H9 (cell line): ENCODE results near the gene AFAP1. TPM values are rescaled to one million over a fixed set of nuclear protein-coding genes. Genes with fewer than 3 reads are reported as not detected.

Experiments used
- DNase-seq: peaks from one replicate; pipeline ENCODE4 v3.0.0-alpha.2; 2017
- H2AFZ ChIP-seq: one replicate; pipeline ENCODE4 v1.6.1; 2013; ENCODE audit warnings: mild to moderate bottlenecking, low read length, control low read depth, moderate library complexity
- H2AK5ac ChIP-seq: 2 replicates; pipeline ENCODE4 v1.6.1; 2013; ENCODE audit warnings: low read length, control low read depth, mixed read lengths; ENCODE audit not compliant: insufficient read length
- H2BK120ac ChIP-seq: one replicate; pipeline ENCODE4 v1.6.1; 2013; ENCODE audit warnings: low read depth, mild to moderate bottlenecking, low read length, control low read depth, inconsistent platforms; ENCODE audit not compliant: poor library complexity, severe bottlenecking
- H2BK12ac ChIP-seq: 2 replicates; pipeline ENCODE4 v1.6.1; 2013; ENCODE audit warnings: low read length, control low read depth, mixed read lengths, low read depth; ENCODE audit not compliant: insufficient read length
- H2BK15ac ChIP-seq: 2 replicates; pipeline ENCODE4 v1.6.1; 2013; ENCODE audit warnings: low read depth, low read length, control low read depth
- H2BK20ac ChIP-seq: one replicate; pipeline ENCODE4 v1.6.1; 2013; ENCODE audit warnings: low read depth, mild to moderate bottlenecking, low read length, control low read depth, inconsistent platforms; ENCODE audit not compliant: poor library complexity, severe bottlenecking
- H2BK5ac ChIP-seq: 2 replicates; pipeline ENCODE4 v1.6.1; 2013; ENCODE audit warnings: low read length, control low read depth, mixed read lengths; ENCODE audit not compliant: insufficient read length
- H3K14ac ChIP-seq: 2 replicates; pipeline ENCODE4 v1.6.1; 2013; ENCODE audit warnings: low read length, control low read depth; ENCODE audit not compliant: insufficient read depth
- H3K18ac ChIP-seq: 2 replicates; pipeline ENCODE4 v1.6.1; 2013; ENCODE audit warnings: low read depth, mild to moderate bottlenecking, mixed read lengths, low read length, control low read depth; ENCODE audit not compliant: insufficient read length
- H3K23ac ChIP-seq: 2 replicates; pipeline ENCODE4 v1.6.1; 2013; ENCODE audit warnings: low read length, control low read depth, mixed read lengths, low read depth; ENCODE audit not compliant: insufficient read length
- H3K23me2 ChIP-seq: 2 replicates; pipeline ENCODE4 v1.6.1; 2013; ENCODE audit warnings: low read depth, mild to moderate bottlenecking, mixed read lengths, low read length, control low read depth; ENCODE audit not compliant: insufficient read length, poor library complexity, severe bottlenecking
- H3K27ac ChIP-seq: 2 replicates; pipeline ENCODE4 v1.5.1; 2013; ENCODE audit warnings: low read length, control low read depth, mixed read lengths, low read depth; ENCODE audit not compliant: insufficient read length
- H3K27me3 ChIP-seq: 2 replicates; pipeline ENCODE4 v1.6.1; 2013; ENCODE audit warnings: low read length, control low read depth, inconsistent platforms; ENCODE audit not compliant: insufficient read depth
- H3K4ac ChIP-seq: 2 replicates; pipeline ENCODE4 v1.6.1; 2013; ENCODE audit warnings: low read depth, mild to moderate bottlenecking, control low read depth, inconsistent platforms, low read length, moderate library complexity
- H3K4me1 ChIP-seq: 2 replicates; pipeline ENCODE4 v1.6.1; 2013; ENCODE audit warnings: low read length, control low read depth, inconsistent platforms; ENCODE audit not compliant: insufficient read depth
- H3K4me2 ChIP-seq: 2 replicates; pipeline ENCODE4 v1.6.1; 2013; ENCODE audit warnings: low read length, control low read depth, mixed read lengths; ENCODE audit not compliant: insufficient read length, insufficient read depth
- H3K56ac ChIP-seq: 2 replicates; pipeline ENCODE4 v1.6.1; 2013; ENCODE audit warnings: low read depth, mild to moderate bottlenecking, mixed read lengths, low read length, control low read depth; ENCODE audit not compliant: insufficient read length
- H3K79me1 ChIP-seq: 2 replicates; pipeline ENCODE4 v1.6.1; 2013; ENCODE audit warnings: low read depth, mild to moderate bottlenecking, moderate library complexity, low read length, control low read depth, inconsistent platforms; ENCODE audit not compliant: insufficient read depth, poor library complexity, severe bottlenecking
- H3K79me2 ChIP-seq: 2 replicates; pipeline ENCODE4 v1.6.1; 2013; ENCODE audit warnings: low read length, control low read depth, inconsistent platforms; ENCODE audit not compliant: insufficient read depth
- H3K9ac ChIP-seq: 2 replicates; pipeline ENCODE4 v1.6.1; 2013; ENCODE audit warnings: low read length, control low read depth, mixed read lengths; ENCODE audit not compliant: insufficient read length; ENCODE audit errors: extremely low read depth
- H3K9me3 ChIP-seq: one replicate; pipeline ENCODE4 v1.6.1; 2013; ENCODE audit warnings: low read depth, low read length, inconsistent platforms; ENCODE audit not compliant: control insufficient read depth
- H3T11ph ChIP-seq: one replicate; pipeline ENCODE4 v1.6.1; 2013; ENCODE audit warnings: mild to moderate bottlenecking, low read length, control low read depth, inconsistent platforms
- H4K20me1 ChIP-seq: one replicate; pipeline ENCODE4 v1.6.1; 2013; ENCODE audit not compliant: control insufficient read depth, insufficient read length, insufficient read depth
- H4K5ac ChIP-seq: 2 replicates; pipeline ENCODE4 v1.6.1; 2013; ENCODE audit warnings: low read depth, mild to moderate bottlenecking, mixed read lengths, low read length, control low read depth; ENCODE audit not compliant: insufficient read length
- H4K8ac ChIP-seq: replicated peaks from 2 replicates; pipeline ENCODE4 v1.6.1; 2013; ENCODE audit warnings: low read length, control low read depth, mixed read lengths, low read depth; ENCODE audit not compliant: insufficient read length
- H4K91ac ChIP-seq: 2 replicates; pipeline ENCODE4 v1.6.1; 2013; ENCODE audit warnings: low read depth, mild to moderate bottlenecking, moderate library complexity, mixed read lengths, low read length, control low read depth; ENCODE audit not compliant: insufficient read length
- H3K27ac Mint-ChIP-seq, 3 experiments: 2 replicates in 2 of 3; 3 replicates in 1 of 3; pipeline ENCODE4 v1.8.0; 2020 to 2021; ENCODE audit warnings: mixed read lengths in 3 of 3, mild to moderate bottlenecking in 1 of 3, moderate library complexity in 1 of 3
- H3K27me3 Mint-ChIP-seq: 2 replicates; pipeline ENCODE4 v1.8.0; 2021; ENCODE audit warnings: low read depth, mild to moderate bottlenecking, moderate library complexity, mixed read lengths
- H3K36me3 Mint-ChIP-seq, 3 experiments: 2 replicates in 2 of 3; 3 replicates in 1 of 3; pipeline ENCODE4 v1.8.0; 2020 to 2021; ENCODE audit warnings: low read depth in 3 of 3, mixed read lengths in 3 of 3; ENCODE audit not compliant: insufficient read depth in 1 of 3
- H3K4me1 Mint-ChIP-seq, 2 experiments: 2 replicates each; pipeline ENCODE4 v1.8.0; 2020; ENCODE audit warnings: mixed read lengths in 2 of 2
- H3K4me3 Mint-ChIP-seq, 2 experiments: 2 replicates in 1 of 2; 3 replicates in 1 of 2; pipeline ENCODE4 v1.8.0; 2020 to 2021; ENCODE audit warnings: mild to moderate bottlenecking in 2 of 2, mixed read lengths in 2 of 2, moderate library complexity in 1 of 2
- H3K9me3 Mint-ChIP-seq, 2 experiments: 2 replicates in 1 of 2; 3 replicates in 1 of 2; pipeline ENCODE4 v1.8.0; 2020; ENCODE audit warnings: mild to moderate bottlenecking in 2 of 2, mixed read lengths in 2 of 2, moderate library complexity in 1 of 2
- WGBS: extraction: QIAGEN DNeasy Blood & Tissue Kit; methylation state at CpG from one replicate; pipeline ENCODE4 v1.1.7; 2013; ENCODE audit warnings: missing lambda C conversion rate, low lambda C conversion rate, mixed read lengths; ENCODE audit not compliant: insufficient read length; ENCODE audit errors: extremely low coverage; 5-methylcytosine and 5-hydroxymethylcytosine counted together
- total RNA-seq: library from RNA; stranded (reverse); gene quantifications from 2 replicates; pipeline ENCODE4 v1.2.1, GENCODE V29; 2021
- TF ChIP-seq, protein P1 (sequence below): fragments of 200-600 bp; sonication (generic); conservative IDR thresholded peaks from 3 replicates; pipeline ENCODE4 v1.8.0; 2021; ENCODE audit warnings: antibody characterized with exemption, mild to moderate bottlenecking

Gene AFAP1
- total RNA-seq, 1 experiment from 2014 or later: 6.5 TPM

DNA sequence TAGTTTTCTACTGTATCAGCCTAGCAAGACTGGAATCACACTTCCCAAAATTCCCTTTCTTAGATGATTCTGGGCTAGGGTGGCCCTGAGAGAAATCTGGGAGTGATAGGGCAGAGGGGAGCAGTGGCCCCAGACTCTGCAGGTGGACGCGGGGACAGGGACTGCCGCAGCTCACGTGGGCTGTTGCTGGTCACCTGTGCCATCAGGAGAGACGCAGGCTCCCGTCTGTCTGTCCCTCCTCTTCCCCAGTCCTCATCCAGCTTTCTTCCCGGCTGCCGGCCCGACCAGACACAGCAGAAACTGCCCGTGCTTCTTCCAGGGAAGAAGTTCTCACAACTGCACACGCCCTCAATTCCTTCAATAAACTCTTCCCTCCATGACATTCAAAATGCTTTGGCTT is 86.4 kb downstream of the AFAP1 start:
- no peaks in the 10 kb centered on the region for H3K79me2 ChIP-seq
- Mint-ChIP-seq H3K36me3 (peaks cover 0 to 15% (median 6%) of the 10 kb centered on the region in 3 experiments; a peak in 4 of 7 replicates), H3K27ac (0 out of 7 replicates have a peak overlapping the region, but pooled peaks of 1 of the 3 experiments have one; percentile 63), H3K4me3 (no peak overlapping the region), H3K4me1 (peaks cover 5 to 20% of the 10 kb centered on the region in 2 experiments), H3K9me3 (no peaks in the 10 kb centered on the region), H3K27me3 (no peaks in the 10 kb centered on the region)
- H3K23me2 ChIP-seq: no peaks in the 10 kb centered on the region
- no peak overlapping the region for H3K56ac ChIP-seq
- no peaks in the 10 kb centered on the region for H4K20me1 ChIP-seq
- no peak overlapping the region for H3K23ac ChIP-seq
- no peak overlapping the region for H3T11ph ChIP-seq
- no peak for DNase-seq
- TF ChIP-seq, protein P1, sequence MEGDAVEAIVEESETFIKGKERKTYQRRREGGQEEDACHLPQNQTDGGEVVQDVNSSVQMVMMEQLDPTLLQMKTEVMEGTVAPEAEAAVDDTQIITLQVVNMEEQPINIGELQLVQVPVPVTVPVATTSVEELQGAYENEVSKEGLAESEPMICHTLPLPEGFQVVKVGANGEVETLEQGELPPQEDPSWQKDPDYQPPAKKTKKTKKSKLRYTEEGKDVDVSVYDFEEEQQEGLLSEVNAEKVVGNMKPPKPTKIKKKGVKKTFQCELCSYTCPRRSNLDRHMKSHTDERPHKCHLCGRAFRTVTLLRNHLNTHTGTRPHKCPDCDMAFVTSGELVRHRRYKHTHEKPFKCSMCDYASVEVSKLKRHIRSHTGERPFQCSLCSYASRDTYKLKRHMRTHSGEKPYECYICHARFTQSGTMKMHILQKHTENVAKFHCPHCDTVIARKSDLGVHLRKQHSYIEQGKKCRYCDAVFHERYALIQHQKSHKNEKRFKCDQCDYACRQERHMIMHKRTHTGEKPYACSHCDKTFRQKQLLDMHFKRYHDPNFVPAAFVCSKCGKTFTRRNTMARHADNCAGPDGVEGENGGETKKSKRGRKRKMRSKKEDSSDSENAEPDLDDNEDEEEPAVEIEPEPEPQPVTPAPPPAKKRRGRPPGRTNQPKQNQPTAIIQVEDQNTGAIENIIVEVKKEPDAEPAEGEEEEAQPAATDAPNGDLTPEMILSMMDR: no peak
- no peak overlapping the region for H2AFZ ChIP-seq
- no peak overlapping the region for H3K18ac ChIP-seq
- no peak overlapping the region for H2BK15ac ChIP-seq
- no peaks in the 10 kb centered on the region for H3K27me3 ChIP-seq
- no peak overlapping the region for H2BK5ac ChIP-seq
- H3K14ac ChIP-seq: no peak overlapping the region
- H3K27ac ChIP-seq: no peak overlapping the region
- no peak overlapping the region for H2BK12ac ChIP-seq
- H3K9ac ChIP-seq: no peak overlapping the region
- H4K8ac ChIP-seq: no peak overlapping the region
- H4K91ac ChIP-seq: no peak overlapping the region
- H2AK5ac ChIP-seq: no peak overlapping the region
- WGBS: no CpG with 5 or more reads among the region's 11 CpGs
- H3K9me3 ChIP-seq: no peaks in the 10 kb centered on the region
- H3K4me1 ChIP-seq: no peaks in the 10 kb centered on the region; the same call in 1 of the 2 replicates
- H3K4ac ChIP-seq: no peak overlapping the region
- H2BK20ac ChIP-seq: no peak overlapping the region
- H4K5ac ChIP-seq: no peak overlapping the region
- H3K79me1 ChIP-seq: no peaks in the 10 kb centered on the region
- H2BK120ac ChIP-seq: no peak overlapping the region
- H3K4me2 ChIP-seq: no peak overlapping the region
